Esophagus squamous epithelium (tissue), 5 donors: Measurements from ENCODE around the gene SRSF2. TPM values are rescaled to one million over a fixed set of nuclear protein-coding genes. Genes with fewer than 3 reads are reported as not detected.
"Not testable (repeated sequence)": the region's sequence is repeated elsewhere in the genome, so short reads cannot be mapped to it uniquely, and the experiment has no call there.

ENCODE experiments used
- DNase-seq: peaks from one replicate; lab custom pipeline; 2025; lab: John Stamatoyannopoulos, UW
- H3K27ac ChIP-seq, 4 donors: fragments of 200-600 bp; sonication (generic); one replicate each; pipeline ENCODE4 v1.5.1; 2016 to 2019; ENCODE audit warnings: mild to moderate bottlenecking in 1 of 4
- H3K27me3 ChIP-seq, 4 donors: fragments of 200-600 bp; sonication (generic); 1 replicate in 3 of 4; 2 replicates in 1 of 4; pipeline versions ENCODE4 v1.5.1 to v1.6.0; 2017 to 2021; ENCODE audit warnings: antibody characterized with exemption in 1 of 4
- H3K36me3 ChIP-seq, 3 donors: fragments of 200-600 bp; sonication (generic); one replicate each; pipeline ENCODE4 v1.5.1; 2016 to 2019
- H3K4me1 ChIP-seq, 3 donors: fragments of 200-600 bp; sonication (generic); one replicate each; pipeline ENCODE4 v1.5.1; 2017 to 2019
- H3K4me3 ChIP-seq, 4 donors: fragments of 200-600 bp; sonication (generic); 1 replicate in 3 of 4; 2 replicates in 1 of 4; pipeline ENCODE4 v1.5.1; 2016 to 2019; ENCODE audit warnings: mild to moderate bottlenecking in 2 of 4, moderate library complexity in 1 of 4
- H3K9me3 ChIP-seq, 3 donors: fragments of 200-600 bp; sonication (generic); one replicate each; pipeline ENCODE4 v1.5.1; 2016 to 2019
- POLR2A ChIP-seq, 4 donors: fragments of 450-650 bp; IDR thresholded peaks; one replicate each; pipeline ENCODE4 v1.6.1; 2017; ENCODE audit warnings: antibody characterized with exemption in 4 of 4, mild to moderate bottlenecking in 4 of 4, moderate library complexity in 3 of 4
- WGBS, 2 donors: methylation state at CpG; one replicate each; pipeline ENCODE4 v1.1.5; 2018; 5-methylcytosine and 5-hydroxymethylcytosine counted together
- intact Hi-C: fragments of 100-400 bp; cut with DNase I; formaldehyde crosslinking; loops from one replicate; pipeline ENCODE4 v1.15.0; 2022
- total RNA-seq, 4 donors: library from RNA; depleted of rRNA; stranded (reverse); fragments of >200 nt; gene quantifications; one replicate each; pipeline ENCODE4 v1.1.0, GENCODE V29; 2016
- TF ChIP-seq, protein P1 (sequence below), 6 experiments: fragments of 450-650 bp in 4 of 6; fragments of 200-600 bp in 2 of 6; sonication (generic) in 2 of 6; IDR thresholded peaks; one replicate each; pipeline ENCODE4 v1.5.1; 2016 to 2019; ENCODE audit warnings: antibody characterized with exemption in 6 of 6, mild to moderate bottlenecking in 4 of 6, moderate library complexity in 4 of 6
- donor health status: DM: yes; HTN: yes; CAD: no.

The SRSF2 gene
- total RNA-seq, 4 donors from 2014 or later: 203 to 286 (median 233) TPM

GRCh38 chr17:76735006-76735405 is 2.1 kb downstream of the SRSF2 start:
- Histone ChIP-seq H3K4me3 (peak overlapping the region; percentile 72 to 98 (median 90)), H3K27me3 (no peaks in the 10 kb centered on the region), H3K36me3 (peaks cover 0 to 58% (median 14%) of the 10 kb centered on the region in 3 donors), H3K9me3 (no peaks in the 10 kb centered on the region), H3K4me1 (peaks cover 21 to 79% (median 60%) of the 10 kb centered on the region in 3 donors), H3K27ac (peak overlapping the region; percentile 14 to 100 (median 98))
- intact Hi-C loops: no loop called here
- DNase-seq: no peak
- no peak for TF ChIP-seq POLR2A (IDR thresholded peaks at IDR 0.05)
- TF ChIP-seq, protein P1, sequence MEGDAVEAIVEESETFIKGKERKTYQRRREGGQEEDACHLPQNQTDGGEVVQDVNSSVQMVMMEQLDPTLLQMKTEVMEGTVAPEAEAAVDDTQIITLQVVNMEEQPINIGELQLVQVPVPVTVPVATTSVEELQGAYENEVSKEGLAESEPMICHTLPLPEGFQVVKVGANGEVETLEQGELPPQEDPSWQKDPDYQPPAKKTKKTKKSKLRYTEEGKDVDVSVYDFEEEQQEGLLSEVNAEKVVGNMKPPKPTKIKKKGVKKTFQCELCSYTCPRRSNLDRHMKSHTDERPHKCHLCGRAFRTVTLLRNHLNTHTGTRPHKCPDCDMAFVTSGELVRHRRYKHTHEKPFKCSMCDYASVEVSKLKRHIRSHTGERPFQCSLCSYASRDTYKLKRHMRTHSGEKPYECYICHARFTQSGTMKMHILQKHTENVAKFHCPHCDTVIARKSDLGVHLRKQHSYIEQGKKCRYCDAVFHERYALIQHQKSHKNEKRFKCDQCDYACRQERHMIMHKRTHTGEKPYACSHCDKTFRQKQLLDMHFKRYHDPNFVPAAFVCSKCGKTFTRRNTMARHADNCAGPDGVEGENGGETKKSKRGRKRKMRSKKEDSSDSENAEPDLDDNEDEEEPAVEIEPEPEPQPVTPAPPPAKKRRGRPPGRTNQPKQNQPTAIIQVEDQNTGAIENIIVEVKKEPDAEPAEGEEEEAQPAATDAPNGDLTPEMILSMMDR (IDR thresholded peaks at IDR 0.05): no peak
- WGBS, 2 donors: 4 to 8% methylated on average over 5 of the region's 5 CpGs

DNA sequence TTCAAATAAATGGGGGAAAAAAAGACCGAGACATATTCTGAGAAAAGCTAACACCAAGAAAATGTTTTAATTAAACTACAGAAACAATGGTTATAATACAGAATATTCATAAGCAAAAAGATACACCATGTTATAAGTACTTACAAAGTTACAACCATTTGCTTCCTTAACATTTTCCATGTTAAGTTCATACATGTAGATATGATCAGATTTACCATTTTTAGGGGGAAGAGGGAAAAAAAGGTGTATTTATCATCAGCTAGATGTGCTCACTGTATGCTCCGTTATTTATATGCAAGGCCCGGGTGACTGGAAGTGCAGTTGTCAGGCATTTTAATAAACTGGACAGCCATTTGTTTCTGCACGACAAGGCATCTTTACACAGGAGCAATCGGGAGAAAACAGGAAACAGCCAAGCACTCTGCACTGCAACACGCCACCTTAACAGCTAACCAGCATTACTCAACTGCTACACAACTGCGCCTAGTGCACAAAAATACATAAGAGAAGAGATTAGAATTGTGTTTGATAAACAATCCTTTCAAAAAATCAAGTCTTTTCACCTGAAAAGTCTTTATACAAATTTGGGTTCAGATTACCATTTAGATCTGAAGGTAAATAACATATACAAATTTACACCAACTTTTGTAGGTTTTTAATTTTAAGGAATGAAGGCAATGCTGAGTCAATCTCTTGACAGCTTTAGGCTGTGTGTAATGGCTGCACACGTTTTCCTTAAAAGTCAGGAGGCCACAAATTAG is 2.9 kb downstream of the SRSF2 start:
- DNase-seq: no peak
- WGBS, 2 donors: 8 to 15% methylated on average over 8 of the region's 8 CpGs

GRCh38 chr17:76733618-76733957 is 3.5 kb downstream of the SRSF2 start:
- Histone ChIP-seq H3K36me3 (peaks cover 0 to 67% (median 20%) of the 10 kb centered on the region in 3 donors), H3K27ac (peak overlapping the region in 2 of 4 donors; percentile 2 to 99), H3K9me3 (no peaks in the 10 kb centered on the region), H3K4me3 (peak overlapping the region in 1 of 4 donors; percentile 92), H3K27me3 (no peaks in the 10 kb centered on the region), H3K4me1 (peaks cover 17 to 79% (median 52%) of the 10 kb centered on the region in 3 donors)
- WGBS, 2 donors: 36 to 58% methylated on average over 1 of the region's 1 CpG
- no peak for TF ChIP-seq POLR2A (IDR thresholded peaks at IDR 0.05)
- TF ChIP-seq, protein P1 (IDR thresholded peaks at IDR 0.05): no peak
- DNase-seq: no peak
- intact Hi-C loops: no loop called here

More for the DNA sequence above, 2.9 kb downstream of the SRSF2 start:
- Histone ChIP-seq H3K27me3 (no peaks in the 10 kb centered on the region), H3K4me3 (peak overlapping the region; percentile 72 to 98 (median 90)), H3K27ac (peak overlapping the region; percentile 14 to 100 (median 98)), H3K4me1 (peaks cover 21 to 79% (median 56%) of the 10 kb centered on the region in 3 donors), H3K36me3 (peaks cover 0 to 66% (median 17%) of the 10 kb centered on the region in 3 donors), H3K9me3 (no peaks in the 10 kb centered on the region)
- intact Hi-C loops: no loop called here
- TF ChIP-seq POLR2A (IDR thresholded peaks at IDR 0.05): no peak
- TF ChIP-seq, protein P1 (IDR thresholded peaks at IDR 0.05): no peak

DNA sequence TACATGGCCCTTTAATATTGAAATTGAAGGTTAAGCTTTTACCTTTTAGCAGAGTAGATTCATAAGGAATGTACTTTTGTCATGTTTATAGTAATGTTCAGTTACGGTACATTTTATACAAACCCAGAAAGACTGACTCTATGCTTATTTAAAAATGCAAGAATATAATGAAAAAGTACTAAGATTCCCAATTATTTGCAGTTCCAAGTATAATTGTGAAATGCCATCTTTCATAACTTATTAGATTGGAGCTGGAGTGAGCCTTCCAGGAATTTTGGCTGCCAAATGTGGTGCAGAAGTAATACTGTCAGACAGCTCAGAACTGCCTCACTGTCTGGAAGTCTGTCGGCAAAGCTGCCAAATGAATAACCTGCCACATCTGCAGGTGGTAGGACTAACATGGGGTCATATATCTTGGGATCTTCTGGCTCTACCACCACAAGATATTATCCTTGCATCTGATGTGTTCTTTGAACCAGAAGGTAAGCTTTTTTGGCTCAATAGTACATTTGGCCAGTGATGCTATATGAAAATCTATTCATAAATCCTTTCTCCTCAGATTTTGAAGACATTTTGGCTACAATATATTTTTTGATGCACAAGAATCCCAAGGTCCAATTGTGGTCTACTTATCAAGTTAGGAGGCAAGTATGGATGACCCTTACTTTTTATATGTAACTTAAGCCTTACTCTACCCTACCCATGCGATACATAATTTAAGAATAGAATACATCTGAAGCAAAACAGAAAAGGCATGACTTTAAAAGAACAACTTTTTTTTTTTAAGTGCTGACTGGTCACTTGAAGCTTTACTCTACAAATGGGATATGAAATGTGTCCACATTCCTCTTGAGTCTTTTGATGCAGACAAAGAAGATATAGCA is 4.2 kb downstream of the SRSF2 start:
- WGBS, 2 donors: 49 to 60% methylated on average over 3 of the region's 3 CpGs
- no peak for DNase-seq
- H3K4me1 ChIP-seq: peaks cover 18 to 80% (median 52%) of the 10 kb centered on the region in 3 donors
- no peak overlapping the region for H3K4me3 ChIP-seq
- peaks cover 0 to 67% (median 20%) of the 10 kb centered on the region in 3 donors for H3K36me3 ChIP-seq
- no peaks in the 10 kb centered on the region for H3K27me3 ChIP-seq
- intact Hi-C loops: no loop called here
- peak overlapping the region in 1 of 4 donors; percentile 2 for H3K27ac ChIP-seq
- TF ChIP-seq, protein P1 (IDR thresholded peaks at IDR 0.05): no peak
- no peak for TF ChIP-seq POLR2A (IDR thresholded peaks at IDR 0.05)
- H3K9me3 ChIP-seq: no peaks in the 10 kb centered on the region

DNA sequence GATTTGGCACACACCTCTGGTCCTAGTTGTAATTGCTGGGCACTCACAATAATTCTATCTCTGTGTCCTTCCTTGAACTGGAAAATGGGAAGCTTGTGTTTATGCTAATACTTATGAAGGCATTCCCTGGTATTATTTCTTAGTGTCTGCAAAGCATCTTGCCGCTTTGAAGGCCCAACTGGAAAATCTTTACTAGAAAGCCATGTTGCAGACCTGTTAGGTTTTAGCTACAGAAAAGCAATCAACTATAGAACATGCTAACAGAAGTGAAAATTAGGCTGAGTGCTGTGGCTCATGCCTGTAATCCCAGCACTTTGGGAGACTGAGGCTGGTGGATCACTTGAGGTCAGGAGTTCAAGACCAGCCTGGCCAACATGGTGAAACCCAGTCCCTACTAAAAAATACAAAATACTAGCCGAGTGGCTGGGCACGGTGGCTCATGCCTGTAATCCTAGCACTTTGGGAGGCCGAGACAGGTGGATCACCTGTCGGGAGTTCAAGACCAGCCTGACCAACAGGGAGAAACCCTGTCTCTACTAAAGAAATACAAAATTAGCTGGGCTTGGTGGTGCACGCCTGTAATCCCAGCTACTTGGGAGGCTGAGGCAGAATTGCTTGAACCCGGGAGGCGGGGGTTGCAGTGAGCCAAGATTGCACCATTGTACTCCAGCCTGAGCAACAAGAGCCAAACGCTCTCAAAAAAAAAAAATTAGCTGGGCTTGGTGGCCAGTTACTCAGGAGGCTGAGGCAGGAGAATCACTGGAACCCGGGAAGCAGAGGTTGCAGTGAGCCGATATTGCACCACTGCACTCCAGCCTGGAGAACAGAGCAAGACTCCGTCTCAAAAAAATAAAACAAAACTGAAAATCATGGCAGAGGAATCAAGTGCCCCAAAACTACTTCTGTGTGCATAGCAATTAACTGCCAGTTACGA is 5.1 kb downstream of the SRSF2 start:
- H3K27ac ChIP-seq, H3K9me3 ChIP-seq, intact Hi-C loops, H3K27me3 ChIP-seq, H3K4me3 ChIP-seq, DNase-seq: not testable (repeated sequence)
- Histone ChIP-seq H3K36me3 (peaks cover 0 to 67% (median 20%) of the 10 kb centered on the region in 3 donors), H3K4me1 (peaks cover 21 to 89% (median 58%) of the 10 kb centered on the region in 3 donors)
- 71% methylated on average over 10 to 13 of the region's 13 CpGs for WGBS, 2 donors
